ENCODE results near the gene RBFA.

Gene RBFA

DNA sequence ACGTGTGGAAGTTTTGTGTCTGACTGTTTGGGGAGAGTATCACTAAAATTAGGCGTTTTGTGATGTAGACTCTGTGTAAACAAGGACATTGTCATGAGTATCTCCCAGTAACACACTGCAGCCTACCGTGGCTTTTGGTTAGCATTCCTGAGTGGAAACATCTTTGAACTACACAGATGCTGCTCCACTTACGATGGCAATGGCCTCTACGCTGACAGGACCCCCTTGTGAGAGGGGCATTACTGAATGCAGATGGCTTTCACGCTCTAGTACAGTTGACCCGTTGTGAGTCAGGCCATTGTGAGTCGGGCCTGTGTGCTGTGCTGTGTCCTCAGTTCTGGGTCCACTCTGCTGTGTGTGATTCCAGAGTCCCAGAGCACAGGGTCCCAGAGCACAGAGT, 40.5 kb downstream of the RBFA start:
- no peak for DNase-seq (ENCODE audit: low spot score)

DNA sequence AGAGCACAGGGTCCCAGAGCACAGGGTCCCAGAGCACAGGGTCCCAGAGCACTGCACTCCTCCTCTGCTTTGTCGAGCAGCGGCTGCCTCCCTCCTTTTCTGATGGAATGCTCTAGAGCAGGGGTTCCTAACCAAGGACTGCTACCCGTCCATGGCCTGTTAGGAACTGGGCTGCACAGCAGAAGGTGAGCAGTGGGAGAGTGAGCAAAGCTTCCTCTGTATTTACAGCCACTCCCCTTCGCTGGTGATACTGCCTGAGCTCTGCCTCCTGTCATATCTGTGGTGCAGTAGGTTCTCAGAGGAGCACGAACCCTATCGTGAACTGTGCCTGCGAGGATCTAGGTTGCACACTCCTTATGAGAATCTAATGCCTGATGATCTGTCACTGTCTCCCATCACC, 41.7 kb downstream of the RBFA start:
- DNase-seq (ENCODE audit: low spot score), result no peak

DNA sequence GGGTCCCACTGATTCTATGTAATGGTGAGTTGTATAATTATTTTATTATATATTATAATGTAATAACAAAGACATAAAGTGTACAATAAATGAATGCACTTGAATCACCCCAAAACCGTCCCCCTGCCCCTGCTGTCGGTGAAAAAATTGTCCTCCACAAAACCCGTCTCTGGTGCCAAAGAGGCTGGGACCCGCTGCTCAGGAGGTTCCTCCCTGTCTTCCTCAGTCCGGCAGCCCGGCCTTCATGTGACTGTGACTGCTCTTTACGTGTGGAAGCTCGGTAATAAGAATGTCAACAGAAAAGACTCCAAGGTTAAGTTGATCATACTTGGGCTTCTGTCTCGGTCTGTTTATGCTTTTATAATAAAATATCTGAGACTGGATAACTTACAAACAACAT, 42.1 kb downstream of the RBFA start:
- DNase-seq (ENCODE audit: low spot score), result no peak

DNA sequence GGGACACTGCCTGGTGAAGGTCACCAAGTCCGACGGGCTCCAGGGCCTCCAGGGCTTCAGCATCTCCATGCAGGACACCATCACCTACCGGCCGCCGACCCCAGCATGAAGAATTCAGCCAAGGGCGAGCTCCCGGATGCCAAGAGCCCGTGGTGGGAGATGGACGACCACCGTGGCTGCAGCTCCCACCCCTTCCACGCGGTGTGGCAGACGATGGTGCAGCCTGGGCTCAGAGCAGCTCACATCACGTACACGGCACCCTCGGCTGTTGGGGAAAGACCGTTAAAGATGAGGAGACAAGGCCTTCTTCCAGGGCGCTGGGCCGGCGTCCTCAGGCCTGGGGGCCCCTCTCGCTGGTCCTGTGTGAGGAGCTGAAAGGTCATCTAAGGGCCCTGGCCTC, 43.6 kb downstream of the RBFA start:
- no peak for DNase-seq (ENCODE audit: low spot score)
